Panc1 (cell line): ENCODE data around the gene HEPACAM.

Experiments used
- TCF7L2 ChIP-seq: IDR thresholded peaks from 2 replicates; pipeline ENCODE4 v1.6.1; 2011; ENCODE audit warnings: mild to moderate bottlenecking, low read depth, low read length, inconsistent platforms
- TF ChIP-seq, protein P1 (sequence below): fragments of 450-650 bp; IDR thresholded peaks from 2 replicates; pipeline ENCODE4 v1.5.1; 2017; ENCODE audit warnings: mild to moderate bottlenecking

GRCh38 chr11:124943741-124944140 is 7.9 kb upstream of the HEPACAM start:
- TF ChIP-seq, protein P1, sequence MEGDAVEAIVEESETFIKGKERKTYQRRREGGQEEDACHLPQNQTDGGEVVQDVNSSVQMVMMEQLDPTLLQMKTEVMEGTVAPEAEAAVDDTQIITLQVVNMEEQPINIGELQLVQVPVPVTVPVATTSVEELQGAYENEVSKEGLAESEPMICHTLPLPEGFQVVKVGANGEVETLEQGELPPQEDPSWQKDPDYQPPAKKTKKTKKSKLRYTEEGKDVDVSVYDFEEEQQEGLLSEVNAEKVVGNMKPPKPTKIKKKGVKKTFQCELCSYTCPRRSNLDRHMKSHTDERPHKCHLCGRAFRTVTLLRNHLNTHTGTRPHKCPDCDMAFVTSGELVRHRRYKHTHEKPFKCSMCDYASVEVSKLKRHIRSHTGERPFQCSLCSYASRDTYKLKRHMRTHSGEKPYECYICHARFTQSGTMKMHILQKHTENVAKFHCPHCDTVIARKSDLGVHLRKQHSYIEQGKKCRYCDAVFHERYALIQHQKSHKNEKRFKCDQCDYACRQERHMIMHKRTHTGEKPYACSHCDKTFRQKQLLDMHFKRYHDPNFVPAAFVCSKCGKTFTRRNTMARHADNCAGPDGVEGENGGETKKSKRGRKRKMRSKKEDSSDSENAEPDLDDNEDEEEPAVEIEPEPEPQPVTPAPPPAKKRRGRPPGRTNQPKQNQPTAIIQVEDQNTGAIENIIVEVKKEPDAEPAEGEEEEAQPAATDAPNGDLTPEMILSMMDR: no peak
- TF ChIP-seq TCF7L2: no peak
